HepG2 (cell line): Measurements from ENCODE around the gene PRICKLE3. TPM values are rescaled to one million over a fixed set of nuclear protein-coding genes. Genes with fewer than 3 reads are reported as not detected.

Experiments used
- BCL6 ChIP-seq: IDR thresholded peaks from 2 replicates; pipeline ENCODE4 v1.6.1; 2016; ENCODE audit warnings: missing genetic modification reagents, missing compliant biosample characterization
- CHCHD3 ChIP-seq: sonication (generic); formaldehyde crosslinking; IDR thresholded peaks from 2 replicates; pipeline ENCODE4 v1.8.0; 2022; ENCODE audit warnings: mild to moderate bottlenecking, missing genetic modification reagents, moderate library complexity
- FOXP1 ChIP-seq, 2 experiments: fragments of 450-650 bp in 1 of 2; IDR thresholded peaks; 2 replicates each; pipeline ENCODE4 v1.6.1; 2017 to 2018; ENCODE audit warnings: antibody characterized with exemption in 1 of 2
- GATAD1 ChIP-seq: IDR thresholded peaks from 2 replicates; pipeline ENCODE4 v1.6.1; 2016; ENCODE audit warnings: missing genetic modification reagents, missing compliant biosample characterization
- HDAC6 ChIP-seq: fragments of 200-600 bp; sonication (generic); IDR thresholded peaks from 2 replicates; pipeline ENCODE4 v1.7.0; 2017; ENCODE audit warnings: mild to moderate bottlenecking, antibody characterized with exemption, low read length, low read depth
- IRF2 ChIP-seq: IDR thresholded peaks from 2 replicates; pipeline ENCODE4 v1.6.1; 2018; ENCODE audit warnings: missing genetic modification reagents, missing compliant biosample characterization
- KDM6A ChIP-seq: IDR thresholded peaks from 2 replicates; pipeline ENCODE4 v1.6.1; 2016; ENCODE audit warnings: low read depth
- KLF13 ChIP-seq: sonication (generic); formaldehyde crosslinking; IDR thresholded peaks from 2 replicates; pipeline ENCODE4 v1.4.0; 2020; ENCODE audit warnings: mild to moderate bottlenecking, missing genetic modification reagents
- LBX2 ChIP-seq: sonication (generic); formaldehyde crosslinking; IDR thresholded peaks from 2 replicates; pipeline ENCODE4 v1.5.0; 2020; ENCODE audit warnings: missing genetic modification reagents, mild to moderate bottlenecking, borderline replicate concordance
- MAF1 ChIP-seq: sonication (generic); formaldehyde crosslinking; IDR thresholded peaks from 2 replicates; pipeline ENCODE4 v1.5.0; 2020; ENCODE audit warnings: missing genetic modification reagents, borderline replicate concordance
- NFIB ChIP-seq: sonication (generic); formaldehyde crosslinking; IDR thresholded peaks from 2 replicates; pipeline ENCODE4 v1.9.0; 2021; ENCODE audit warnings: missing genetic modification reagents, mild to moderate bottlenecking, borderline replicate concordance
- PHF21A ChIP-seq: sonication (generic); formaldehyde crosslinking; IDR thresholded peaks from 2 replicates; pipeline ENCODE4 v1.5.0; 2020; ENCODE audit warnings: mild to moderate bottlenecking, missing genetic modification reagents
- POLR2G ChIP-seq: fragments of 200-400 bp; formaldehyde crosslinking; IDR thresholded peaks from 2 replicates; pipeline ENCODE4 v1.6.1; 2018; ENCODE audit warnings: mild to moderate bottlenecking, low read depth, low read length, moderate library complexity
- SP140L ChIP-seq: sonication (generic); formaldehyde crosslinking; IDR thresholded peaks from 2 replicates; pipeline ENCODE4 v1.4.0; 2020; ENCODE audit warnings: missing genetic modification reagents, borderline replicate concordance
- TOE1 ChIP-seq: sonication (generic); formaldehyde crosslinking; IDR thresholded peaks from 2 replicates; pipeline ENCODE4 v1.4.0; 2020; ENCODE audit warnings: mild to moderate bottlenecking, missing genetic modification reagents
- ZC3H13 ChIP-seq: sonication (generic); formaldehyde crosslinking; IDR thresholded peaks from 2 replicates; pipeline ENCODE4 v1.8.1; 2023; ENCODE audit warnings: mild to moderate bottlenecking, missing genetic modification reagents, moderate library complexity
- ZNF367 ChIP-seq: sonication (generic); formaldehyde crosslinking; IDR thresholded peaks from 2 replicates; pipeline ENCODE4 v1.4.0; 2020; ENCODE audit warnings: missing genetic modification reagents, borderline replicate concordance
- ZNF570 ChIP-seq: sonication (generic); formaldehyde crosslinking; IDR thresholded peaks from 2 replicates; pipeline ENCODE4 v1.4.0; 2020; ENCODE audit warnings: mild to moderate bottlenecking, missing genetic modification reagents, borderline replicate concordance
- ZNF576 ChIP-seq: sonication (generic); formaldehyde crosslinking; IDR thresholded peaks from 2 replicates; pipeline ENCODE4 v1.4.0; 2020; ENCODE audit warnings: mild to moderate bottlenecking, missing genetic modification reagents
- ZNF646 ChIP-seq: sonication (generic); formaldehyde crosslinking; IDR thresholded peaks from 2 replicates; pipeline ENCODE4 v1.9.0; 2021; ENCODE audit warnings: mild to moderate bottlenecking, missing genetic modification reagents
- ZNF652 ChIP-seq: IDR thresholded peaks from 2 replicates; pipeline ENCODE4 v1.6.1; 2016; ENCODE audit warnings: low read depth, borderline replicate concordance
- ZNF678 ChIP-seq: sonication (generic); formaldehyde crosslinking; IDR thresholded peaks from 2 replicates; pipeline ENCODE4 v1.4.0; 2020; ENCODE audit warnings: mild to moderate bottlenecking, missing genetic modification reagents
- ZNF746 ChIP-seq: sonication (generic); formaldehyde crosslinking; IDR thresholded peaks from 2 replicates; pipeline ENCODE4 v1.8.0; 2022; ENCODE audit warnings: mild to moderate bottlenecking, missing genetic modification reagents
- polyA plus RNA-seq, 8 experiments: library from polyadenylated mRNA; depleted of rRNA in 3 of 8; stranded (reverse) in 7 of 8; unstranded in 1 of 8; fragments of >200 nt; fragmentation: Illumina TruSeq in 4 of 8; extraction: Trizol in 4 of 8; gene quantifications; 2 replicates each; pipeline versions ENCODE4 v1.2.1 to v1.2.3, GENCODE V29; 2011 to 2016; ENCODE audit warnings: low read depth in 4 of 8, missing spikeins in 1 of 8, mixed read lengths in 1 of 8; ENCODE audit not compliant: insufficient read depth in 1 of 8
- total RNA-seq, 5 experiments: library from RNA; depleted of rRNA; stranded (reverse); fragments of >200 nt; fragmentation: Illumina TruSeq; extraction: Trizol; gene quantifications; 2 replicates each; pipeline ENCODE4 v1.2.3, GENCODE V29; 2016; ENCODE audit warnings: low read depth in 1 of 5

Gene PRICKLE3
- total and polyA plus RNA-seq, 2 of the 13 experiments (the other 11 are each of a cell fraction or from before 2014, with no cell fraction given): 2.6 TPM

- TF ChIP-seq ZNF646 (CRISPR knock-in tag) (no peak), POLR2G (peak; percentile 62), NFIB (CRISPR knock-in tag) (no peak), KDM6A (CRISPR knock-in tag) (no peak), ZNF576 (CRISPR knock-in tag) (no peak), ZNF367 (CRISPR knock-in tag) (no peak), TOE1 (CRISPR knock-in tag) (no peak), ZC3H13 (CRISPR knock-in tag) (no peak), PHF21A (CRISPR knock-in tag) (peak; percentile 43; the same call in 1 of the 2 replicates), ZNF746 (CRISPR knock-in tag) (no peak), IRF2 (CRISPR knock-in tag) (no peak), FOXP1 (IDR thresholded peaks at IDR 0.05) (no peak), FOXP1 (CRISPR knock-in tag; IDR thresholded peaks at IDR 0.05) (no peak), KLF13 (CRISPR knock-in tag) (no peak), ZNF652 (CRISPR knock-in tag) (no peak), ZNF678 (CRISPR knock-in tag) (no peak), BCL6 (CRISPR knock-in tag) (peak; percentile 22; the same call in 1 of the 2 replicates), MAF1 (CRISPR knock-in tag) (no peak), CHCHD3 (CRISPR knock-in tag) (no peak), HDAC6 (no peak), LBX2 (CRISPR knock-in tag) (no peak), GATAD1 (CRISPR knock-in tag) (peak; percentile 54; the same call in 1 of the 2 replicates), SP140L (CRISPR knock-in tag) (no peak), ZNF570 (CRISPR knock-in tag) (no peak)
Observed at GRCh38 chrX:49186125-49187027, at the start of gene PRICKLE3 (continued).
